ENCODE data around the gene RPTOR. TPM values are rescaled to one million over a fixed set of nuclear protein-coding genes. Genes with fewer than 3 reads are reported as not detected.

The RPTOR gene
- total and polyA plus RNA-seq, 2 donors (not counting 3 experiments of a cell fraction or from before 2014, with no cell fraction given): 10.7 to 41.8 TPM

GRCh38 chr17:80839511-80839941, 294.9 kb downstream of the RPTOR start:
- Histone ChIP-seq H4K20me1 (replicated peaks; ENCODE audit: control insufficient read depth, extremely low read depth, insufficient read depth, low read length) (no peaks in the 10 kb centered on the region), H3K9ac (replicated peaks; ENCODE audit: extremely low read depth, insufficient read depth, low read length) (no peak overlapping the region), H3K79me2 (ENCODE audit: control insufficient read depth, insufficient read depth, low read length) (no peaks in the 10 kb centered on the region), H3K9me3 (replicated peaks; ENCODE audit: control insufficient read depth, insufficient read depth, low read length) (no peaks in the 10 kb centered on the region), H3K27ac (ENCODE audit: insufficient read depth, low read depth, low read length) (no peak overlapping the region), H3K4me2 (ENCODE audit: insufficient read depth, low read length) (no peak overlapping the region), H3K9me1 (replicated peaks; ENCODE audit: control insufficient read depth, extremely low read depth, insufficient read depth, low read length) (no peaks in the 10 kb centered on the region), H2AFZ (ENCODE audit: low read depth, low read length) (no peak overlapping the region), H3K36me3 (ENCODE audit: control insufficient read depth in 2 of 2, extremely low read depth in 1 of 2, insufficient read depth in 2 of 2, low read length in 2 of 2) (no peaks in the 10 kb centered on the region), H3K4me3 (replicated peaks in 1 of 3; ENCODE audit: insufficient read depth in 1 of 3, low read depth in 1 of 3, low read length in 3 of 3) (no peak overlapping the region), H3K27me3 (ENCODE audit: control insufficient read depth in 2 of 2, insufficient read depth in 2 of 2, low read length in 2 of 2) (no peaks in the 10 kb centered on the region), H3K4me1 (ENCODE audit: control insufficient read depth, extremely low read depth, insufficient read depth, low read length) (no peaks in the 10 kb centered on the region)
- ChIA-PET CTCF (interaction anchor here (0.8 to 0.9 kb wide), 2 partner anchors 17 to 26 kb away, joined by 3 read pairs; no protein-coding TSS in a partner anchor), POLR2A (no interaction called here)
- DNase-seq (ENCODE audit: low read depth, low spot score) (no peak), FAIRE-seq (no peak)
- no TSS peak for BruUV-seq (replicated peaks)
- dilution Hi-C loops (cut with MboI; ENCODE audit: extremely low pct_ligation_motif_present, low sequenced_read_pairs) (no loop called here), intact Hi-C loops (cut with micrococcal nuclease) (loop anchor here (10.0 kb wide), 1 partner anchor 295 kb away; the partner anchor contains the start of gene RPTOR)
- TF ChIP-seq FOS (IDR thresholded peaks at IDR 0.05; ENCODE audit: borderline replicate concordance, insufficient read depth, low read length): no peak
- TF ChIP-seq POLR2A (IDR thresholded peaks at IDR 0.05; ENCODE audit: low read depth, low read length): no peak
- TF ChIP-seq GATA2 (IDR thresholded peaks at IDR 0.05; ENCODE audit: insufficient read depth, insufficient read length, low read depth, low read length): no peak
- no peak for TF ChIP-seq EZH2 (IDR thresholded peaks at IDR 0.05; ENCODE audit: borderline replicate concordance, low read depth, low read length, severe bottlenecking)
- no peak for TF ChIP-seq POLR2AphosphoS5 (IDR thresholded peaks at IDR 0.05; ENCODE audit: insufficient read depth, low read depth, low read length)
- TF ChIP-seq MAX (IDR thresholded peaks at IDR 0.05; ENCODE audit: insufficient read depth, insufficient read length): no peak
- TF ChIP-seq JUN (IDR thresholded peaks at IDR 0.05; ENCODE audit: borderline replicate concordance, insufficient read depth, insufficient read length, low read depth): no peak
- no peak for TF ChIP-seq MYC (IDR thresholded peaks at IDR 0.05; ENCODE audit: low read depth, low read length)
- TF ChIP-seq CTCF (IDR thresholded peaks at IDR 0.05; ENCODE audit: extremely low read depth in 1 of 2, insufficient read depth in 1 of 2, low read depth in 1 of 2, low read length in 2 of 2): no peak

All from endothelial cell of umbilical vein (primary cell).